NCI-H345 (cell line): ENCODE measurements around the gene CRYBA1.
"Not testable (repeated sequence)": the region's sequence is repeated elsewhere in the genome, so short reads cannot be mapped to it uniquely, and the experiment has no call there.

ENCODE experiments used
- DNase-seq: peaks from one replicate; lab custom pipeline; 2025; lab: John Stamatoyannopoulos, UW

The CRYBA1 gene

DNA sequence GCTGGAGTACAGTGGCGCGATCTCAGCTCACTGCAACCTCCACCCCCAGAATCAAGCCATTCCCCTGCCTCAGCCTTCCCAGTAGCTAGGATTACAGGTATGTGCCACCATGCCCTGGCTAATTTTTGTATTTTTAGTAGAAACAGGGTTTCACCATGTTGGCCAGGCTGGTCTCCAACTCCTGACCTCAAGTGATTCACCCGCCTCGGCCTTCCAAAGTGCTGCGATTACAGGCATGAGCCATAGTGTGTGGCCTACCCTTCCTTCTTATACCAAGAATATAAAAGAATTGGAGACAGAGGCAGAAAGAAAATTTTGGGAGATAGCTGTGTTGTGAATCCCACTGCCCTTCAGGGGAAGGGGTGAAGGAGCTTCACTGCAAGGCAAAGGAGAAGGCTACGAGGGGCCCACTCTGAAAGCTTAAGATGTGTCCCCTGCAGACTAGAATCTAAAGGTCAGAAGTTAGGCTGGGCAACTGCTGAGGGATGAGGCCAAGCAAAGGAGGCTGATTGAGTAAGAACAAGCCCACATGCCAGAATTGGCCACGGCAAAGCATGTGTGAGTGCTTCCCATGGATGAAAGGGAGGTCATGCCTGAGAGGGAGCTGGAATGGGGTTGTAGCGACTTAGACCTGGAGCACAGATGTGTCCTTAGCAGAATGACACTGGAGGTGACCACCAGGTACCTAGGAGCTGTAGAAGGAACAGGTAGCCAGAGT is 8.4 kb upstream of the CRYBA1 start:
- no peak for DNase-seq

DNA sequence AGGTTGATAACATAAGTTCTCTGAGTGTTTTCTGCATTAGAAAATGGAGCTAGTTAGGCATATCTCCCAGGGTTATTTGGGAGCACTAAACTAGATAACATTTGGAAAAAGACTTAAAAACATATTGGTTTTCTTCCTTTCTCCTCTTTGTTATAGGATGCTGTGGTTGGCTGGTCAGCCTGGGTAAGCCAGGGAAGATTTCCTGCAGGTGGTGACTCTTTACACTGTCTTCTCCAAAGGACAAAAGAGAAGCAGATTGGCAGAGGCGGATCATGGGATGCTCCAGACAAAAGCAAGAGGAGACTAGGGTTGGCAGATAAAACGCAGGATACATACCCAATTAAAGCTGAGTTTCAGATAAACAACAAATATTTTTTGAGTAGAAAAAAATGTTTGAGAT is 6.2 kb upstream of the CRYBA1 start:
- no peak for DNase-seq

- peak; percentile 7 for DNase-seq
Measured at GRCh38 chr17:29240968-29241963, 5.4 kb upstream of the CRYBA1 start.

- no peak for DNase-seq
Measured at GRCh38 chr17:29242051-29242450, 4.6 kb upstream of the CRYBA1 start.

GRCh38 chr17:29242790-29243189 is 3.9 kb upstream of the CRYBA1 start:
- DNase-seq: no peak

DNA sequence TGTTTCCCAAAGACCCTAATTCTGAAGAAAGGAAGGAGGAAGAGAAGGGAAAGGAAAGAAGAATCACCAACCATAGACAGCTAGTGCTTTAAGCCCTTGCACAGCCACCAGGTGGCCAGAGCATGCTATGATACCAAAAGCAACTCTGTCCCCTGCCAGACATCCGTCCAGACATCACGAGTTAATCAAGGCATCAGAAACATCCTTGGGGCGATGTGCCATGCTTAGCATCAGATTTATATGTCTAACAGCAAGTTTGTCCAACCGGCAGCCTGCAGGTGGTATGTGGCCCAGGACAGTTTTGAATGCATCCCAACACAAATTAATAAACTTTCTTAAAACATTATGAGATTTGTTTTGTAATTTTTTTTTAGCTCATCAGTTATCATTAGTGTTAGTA is 2.9 kb upstream of the CRYBA1 start:
- DNase-seq: no peak

DNA sequence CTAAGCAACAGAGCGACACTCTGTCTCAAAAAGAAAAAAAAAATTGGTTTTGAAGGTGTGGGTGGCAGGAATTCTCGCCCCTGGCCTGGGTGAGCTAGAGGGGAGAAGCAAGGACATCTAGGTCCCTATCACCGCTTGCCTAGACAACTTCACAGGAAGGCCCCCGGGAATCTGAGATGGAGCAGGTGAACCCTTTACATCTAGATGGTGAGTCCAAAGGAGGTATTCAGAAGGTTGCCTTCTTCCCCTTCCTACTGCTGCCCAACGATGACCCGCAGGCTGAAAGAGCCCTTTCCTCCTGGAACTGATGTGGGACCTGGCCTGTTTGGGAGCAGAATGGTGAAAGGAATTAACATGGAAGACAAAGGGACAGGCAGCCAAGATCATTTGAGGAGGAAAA is 1.3 kb upstream of the CRYBA1 start:
- no peak for DNase-seq

DNA sequence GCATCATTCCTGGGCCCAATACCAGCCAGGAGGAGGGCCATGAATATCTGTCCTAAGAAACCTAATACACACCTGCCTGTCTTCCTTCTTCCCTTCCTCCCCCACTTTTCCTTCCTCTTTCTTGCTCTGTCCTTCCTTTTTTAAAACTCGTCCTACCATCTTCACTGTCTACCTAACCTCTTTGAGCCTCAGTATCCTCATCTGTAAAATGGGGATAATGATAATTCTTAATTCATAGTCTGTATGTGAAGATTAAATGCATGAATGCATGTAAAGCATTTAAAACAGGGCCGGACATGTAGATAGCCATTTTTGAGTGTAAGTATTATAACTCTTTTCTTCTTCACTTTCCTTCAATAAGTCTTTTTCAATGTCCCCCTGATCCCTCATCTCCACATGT is 560 bp downstream of the CRYBA1 start:
- no peak for DNase-seq

DNA sequence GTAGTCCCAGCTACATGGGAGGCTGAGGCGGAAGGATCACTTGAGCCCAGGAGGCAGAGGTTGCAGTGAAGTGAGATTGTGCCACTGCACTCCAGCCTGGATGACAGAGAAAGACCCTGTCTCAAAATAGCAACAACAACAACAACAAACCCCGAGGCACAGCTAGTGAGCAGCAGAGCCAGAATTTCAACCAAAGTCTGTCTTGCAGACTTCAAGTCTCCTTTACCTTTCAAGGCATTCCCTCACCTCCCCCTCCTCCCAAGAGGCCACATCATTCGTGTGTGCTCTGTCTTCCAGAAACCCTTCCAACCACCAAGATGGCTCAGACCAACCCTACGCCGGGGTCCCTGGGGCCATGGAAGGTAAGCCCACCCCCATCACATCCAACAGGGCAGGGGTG is 2.2 kb downstream of the CRYBA1 start:
- DNase-seq: no peak

GRCh38 chr17:29250666-29251065 is 4.0 kb downstream of the CRYBA1 start:
- DNase-seq: no peak

DNA sequence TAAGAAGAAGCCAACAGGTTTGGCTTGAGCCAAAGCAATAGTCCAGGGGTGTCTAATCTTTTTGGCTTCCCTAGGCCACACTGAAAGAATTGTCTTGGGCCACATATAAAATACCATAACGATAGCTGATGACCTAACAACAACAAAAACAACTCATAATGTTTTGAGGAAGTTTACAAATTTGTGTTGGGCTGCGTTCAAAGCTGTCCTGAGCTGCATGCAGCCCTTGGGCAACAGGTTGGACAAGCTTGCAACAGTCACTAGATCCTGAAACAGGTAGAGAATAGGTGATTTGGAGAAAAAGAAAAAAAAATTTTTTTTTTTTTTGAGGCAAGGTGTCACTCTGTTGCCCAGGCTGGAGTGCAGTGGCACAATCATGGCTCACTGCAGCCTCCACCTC is 4.5 kb downstream of the CRYBA1 start:
- no peak for DNase-seq

GRCh38 chr17:29252101-29252791 is 5.6 kb downstream of the CRYBA1 start:
- DNase-seq: no peak

DNA sequence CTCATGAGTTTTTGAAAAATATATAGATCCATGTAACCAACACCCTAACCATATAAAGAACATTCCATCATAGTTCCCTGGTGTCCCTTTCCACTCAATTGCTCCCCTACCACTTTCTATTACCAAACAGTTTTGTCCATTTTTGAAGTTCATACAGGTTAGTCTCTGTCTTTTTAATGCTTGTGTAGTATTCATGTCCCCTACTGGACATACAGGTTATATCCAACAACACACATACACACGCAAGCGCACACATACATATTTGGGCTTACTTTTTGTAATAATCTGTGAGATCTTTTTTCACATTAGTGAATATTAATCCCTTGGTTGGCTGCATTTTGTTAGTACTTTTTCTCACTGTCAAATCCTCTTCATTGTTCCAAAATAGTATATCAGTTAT is 6.4 kb downstream of the CRYBA1 start:
- DNase-seq: no peak

- no peak for DNase-seq
Measured at GRCh38 chr17:29255926-29256522, 9.4 kb downstream of the CRYBA1 start.

- DNase-seq: no peak
Measured at GRCh38 chr17:29256735-29257466, 10.2 kb downstream of the CRYBA1 start.

- no peak for DNase-seq
Measured at GRCh38 chr17:29257756-29258155, 11.1 kb downstream of the CRYBA1 start.

- DNase-seq: no peak
Measured at GRCh38 chr17:29263916-29264315, 17.3 kb downstream of the CRYBA1 start.

DNA sequence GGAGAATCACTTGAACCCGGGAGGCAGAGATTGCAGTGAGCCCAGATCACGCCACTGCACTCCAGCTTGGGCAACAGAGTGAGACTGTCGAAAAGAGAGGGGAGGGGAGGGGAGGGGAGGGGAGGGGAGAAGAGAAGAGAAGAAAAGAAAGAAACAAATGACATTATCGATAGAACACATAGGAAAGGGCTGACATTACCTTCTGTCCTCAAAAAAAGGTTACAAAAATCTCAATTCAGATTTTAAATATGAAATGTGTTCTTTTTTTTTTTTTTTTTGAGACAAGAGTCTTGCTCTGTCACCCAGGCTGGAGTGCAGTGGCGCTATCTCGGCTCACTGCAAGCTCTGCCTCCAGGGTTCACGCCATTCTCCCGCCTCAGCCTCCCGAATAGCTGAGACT is 25.3 kb downstream of the CRYBA1 start:
- not testable (repeated sequence) for DNase-seq

DNA sequence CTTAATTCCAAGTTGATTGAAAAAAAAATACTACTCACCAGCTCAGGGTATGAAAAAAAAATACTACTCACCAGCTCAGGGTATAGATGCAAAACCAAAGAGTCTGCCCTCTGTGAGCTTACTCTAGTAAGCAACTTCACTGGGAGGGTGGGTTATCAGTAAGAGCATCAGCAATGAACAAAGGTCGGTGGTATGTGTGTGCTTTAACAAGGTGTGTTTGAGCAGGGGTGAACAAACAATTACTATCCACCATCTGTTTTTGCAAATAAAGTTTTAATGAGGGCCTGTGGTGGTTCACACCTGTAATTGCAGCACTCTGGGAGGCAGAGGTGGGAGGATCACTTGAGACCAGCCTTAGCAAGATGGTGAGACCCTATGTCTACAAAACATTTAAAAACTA is 27.3 kb downstream of the CRYBA1 start:
- DNase-seq: no peak

GRCh38 chr17:29278692-29279091 is 32.0 kb downstream of the CRYBA1 start:
- no peak for DNase-seq

GRCh38 chr17:29279397-29280070 is 32.9 kb downstream of the CRYBA1 start:
- no peak for DNase-seq
